ENCODE results near the gene SVOPL. TPM values are rescaled to one million over a fixed set of nuclear protein-coding genes. Genes with fewer than 3 reads are reported as not detected.
"Not testable (repeated sequence)": the region's sequence is repeated elsewhere in the genome, so short reads cannot be mapped to it uniquely, and the experiment has no call there.

SVOPL gene
- total and polyA plus RNA-seq, 10 donors, result 0.13 to 0.97 (median 0.17) TPM; not detected in 7

- no peaks in the 10 kb centered on the region for H3K36me3 ChIP-seq
- 56 to 100% (median 98%) methylated on average over 2 of the region's 2 CpGs for WGBS, 5 donors
- TF ChIP-seq POLR2A (IDR thresholded peaks at IDR 0.05), result no peak
- TF ChIP-seq CTCF (IDR thresholded peaks at IDR 0.05 in 8 of 11, conservative IDR thresholded peaks at IDR 0.05 in 3 of 11), result no peak
- TF ChIP-seq POLR2AphosphoS5 (IDR thresholded peaks at IDR 0.05), result no peak
- H3K27me3 ChIP-seq (replicated peaks in 1 of 7), result peaks cover 0 to 7% (median 0%) of the 10 kb centered on the region in 7 donors
- no peak for DNase-seq
- no peak overlapping the region for H3K27ac ChIP-seq
- no peaks in the 10 kb centered on the region for H3K4me1 ChIP-seq
- intact Hi-C loops (cut with DNase I; ENCODE audit: low total_unique reads), result no loop called here
- no peak overlapping the region for H3K4me3 ChIP-seq
- peaks cover 0 to 5% (median 0%) of the 10 kb centered on the region in 8 donors for H3K9me3 ChIP-seq
Observed at GRCh38 chr7:138690495-138690894, 10.7 kb downstream of the SVOPL start.

GRCh38 chr7:138688037-138688436 lies 13.1 kb downstream of the SVOPL start:
- DNase-seq; H3K4me3 ChIP-seq; H3K4me1 ChIP-seq; H3K27ac ChIP-seq; H3K36me3 ChIP-seq; H3K9me3 ChIP-seq; intact Hi-C loops (cut with DNase I; ENCODE audit: low total_unique reads); H3K27me3 ChIP-seq (replicated peaks in 1 of 7): not testable (repeated sequence)
- WGBS, 5 donors, result 74 to 87% (median 85%) methylated on average over 6 of the region's 6 CpGs

GRCh38 chr7:138684340-138684739 lies 16.8 kb downstream of the SVOPL start:
- Histone ChIP-seq H3K27me3 (replicated peaks in 1 of 7) (no peaks in the 10 kb centered on the region), H3K4me3 (no peak overlapping the region), H3K9me3 (peaks cover 0 to 5% (median 0%) of the 10 kb centered on the region in 8 donors), H3K4me1 (no peaks in the 10 kb centered on the region), H3K36me3 (no peaks in the 10 kb centered on the region), H3K27ac (no peak overlapping the region)
- WGBS, 5 donors, result 74 to 88% (median 78%) methylated on average over 3 of the region's 3 CpGs
- DNase-seq, result no peak
- TF ChIP-seq CTCF (IDR thresholded peaks at IDR 0.05 in 8 of 11, conservative IDR thresholded peaks at IDR 0.05 in 3 of 11) (no peak), POLR2AphosphoS5 (IDR thresholded peaks at IDR 0.05) (no peak), POLR2A (IDR thresholded peaks at IDR 0.05) (no peak)
- intact Hi-C loops (cut with DNase I; ENCODE audit: low total_unique reads), result no loop called here

- DNase-seq, result no peak
- intact Hi-C loops (cut with DNase I; ENCODE audit: low total_unique reads), result no loop called here
Observed at GRCh38 chr7:138679793-138680192, 21.4 kb downstream of the SVOPL start.

More at GRCh38 chr7:138679793-138680192, 21.4 kb downstream of the SVOPL start:
- 53 to 92% (median 69%) methylated on average over 5 of the region's 5 CpGs for WGBS, 5 donors
- Histone ChIP-seq H3K9me3 (no peaks in the 10 kb centered on the region), H3K36me3 (no peaks in the 10 kb centered on the region), H3K27me3 (replicated peaks in 1 of 7) (no peaks in the 10 kb centered on the region), H3K4me1 (no peaks in the 10 kb centered on the region), H3K4me3 (no peak overlapping the region), H3K27ac (no peak overlapping the region)
- TF ChIP-seq CTCF (IDR thresholded peaks at IDR 0.05 in 8 of 11, conservative IDR thresholded peaks at IDR 0.05 in 3 of 11), result no peak
- TF ChIP-seq POLR2AphosphoS5 (IDR thresholded peaks at IDR 0.05), result no peak

All from spleen (tissue), 11 donors.